Osteocyte (in vitro differentiated cells): Measurements from ENCODE around the gene MBNL1. TPM values are rescaled to one million over a fixed set of nuclear protein-coding genes. Genes with fewer than 3 reads are reported as not detected.

Experiments
- DNase-seq: peaks from one replicate; pipeline ENCODE4 v3.0.0; 2021; ENCODE audit warnings: mixed read lengths; ENCODE audit not compliant: unreplicated experiment; ENCODE audit errors: extremely low spot score
- H3K27ac Mint-ChIP-seq: one replicate; pipeline ENCODE4 v1.8.0; 2021; ENCODE audit warnings: mild to moderate bottlenecking, mixed read lengths; ENCODE audit not compliant: unreplicated experiment
- H3K27me3 Mint-ChIP-seq: one replicate; pipeline ENCODE4 v1.8.0; 2021; ENCODE audit warnings: mixed read lengths; ENCODE audit not compliant: unreplicated experiment
- H3K36me3 Mint-ChIP-seq: one replicate; pipeline ENCODE4 v1.8.0; 2021; ENCODE audit warnings: mixed read lengths; ENCODE audit not compliant: unreplicated experiment
- H3K4me1 Mint-ChIP-seq: one replicate; pipeline ENCODE4 v1.8.0; 2021; ENCODE audit warnings: mixed read lengths; ENCODE audit not compliant: unreplicated experiment
- H3K4me3 Mint-ChIP-seq: one replicate; pipeline ENCODE4 v1.8.0; 2021; ENCODE audit warnings: mild to moderate bottlenecking, moderate library complexity, mixed read lengths; ENCODE audit not compliant: unreplicated experiment
- H3K9me3 Mint-ChIP-seq: one replicate; pipeline ENCODE4 v1.8.0; 2021; ENCODE audit warnings: mixed read lengths; ENCODE audit not compliant: unreplicated experiment
- total RNA-seq: library from RNA; stranded (reverse); gene quantifications from 2 replicates; pipeline ENCODE4 v1.2.1, GENCODE V29; 2021
- TF ChIP-seq, protein P1 (sequence below): fragments of 200-600 bp; sonication (generic); IDR thresholded peaks from 2 replicates; pipeline ENCODE4 v1.5.0; 2021; ENCODE audit warnings: antibody characterized with exemption, mild to moderate bottlenecking, moderate library complexity

The MBNL1 gene
- total RNA-seq, 1 donor from 2014 or later = 166 TPM

DNA sequence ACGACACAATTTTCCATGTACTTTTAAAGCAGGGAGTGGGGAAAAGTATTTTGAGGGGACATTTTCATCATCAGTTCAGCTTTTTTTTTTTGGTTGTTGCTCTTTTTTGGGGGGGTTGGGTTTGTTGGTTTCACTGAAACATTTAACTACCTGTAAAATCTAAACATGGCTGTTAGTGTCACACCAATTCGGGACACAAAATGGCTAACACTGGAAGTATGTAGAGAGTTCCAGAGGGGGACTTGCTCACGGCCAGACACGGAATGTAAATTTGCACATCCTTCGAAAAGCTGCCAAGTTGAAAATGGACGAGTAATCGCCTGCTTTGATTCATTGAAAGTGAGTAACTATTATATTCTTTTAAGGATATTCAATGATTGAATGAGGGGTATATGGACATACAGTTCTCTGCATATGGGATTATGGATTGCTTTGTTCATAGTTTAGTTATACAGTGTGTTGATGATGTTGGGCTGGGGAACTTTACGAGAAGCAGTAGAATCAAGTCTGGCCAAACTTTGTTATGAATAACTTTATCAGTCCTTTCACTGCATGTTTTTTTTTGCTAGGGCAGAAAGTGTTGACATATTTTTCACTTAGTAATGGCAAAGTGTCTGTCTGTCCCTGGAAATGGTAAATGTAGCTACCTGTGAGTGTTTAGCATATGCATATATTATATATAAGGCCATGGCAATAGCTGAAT is 31.5 kb downstream of the MBNL1 start:
- TF ChIP-seq, protein P1, sequence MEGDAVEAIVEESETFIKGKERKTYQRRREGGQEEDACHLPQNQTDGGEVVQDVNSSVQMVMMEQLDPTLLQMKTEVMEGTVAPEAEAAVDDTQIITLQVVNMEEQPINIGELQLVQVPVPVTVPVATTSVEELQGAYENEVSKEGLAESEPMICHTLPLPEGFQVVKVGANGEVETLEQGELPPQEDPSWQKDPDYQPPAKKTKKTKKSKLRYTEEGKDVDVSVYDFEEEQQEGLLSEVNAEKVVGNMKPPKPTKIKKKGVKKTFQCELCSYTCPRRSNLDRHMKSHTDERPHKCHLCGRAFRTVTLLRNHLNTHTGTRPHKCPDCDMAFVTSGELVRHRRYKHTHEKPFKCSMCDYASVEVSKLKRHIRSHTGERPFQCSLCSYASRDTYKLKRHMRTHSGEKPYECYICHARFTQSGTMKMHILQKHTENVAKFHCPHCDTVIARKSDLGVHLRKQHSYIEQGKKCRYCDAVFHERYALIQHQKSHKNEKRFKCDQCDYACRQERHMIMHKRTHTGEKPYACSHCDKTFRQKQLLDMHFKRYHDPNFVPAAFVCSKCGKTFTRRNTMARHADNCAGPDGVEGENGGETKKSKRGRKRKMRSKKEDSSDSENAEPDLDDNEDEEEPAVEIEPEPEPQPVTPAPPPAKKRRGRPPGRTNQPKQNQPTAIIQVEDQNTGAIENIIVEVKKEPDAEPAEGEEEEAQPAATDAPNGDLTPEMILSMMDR = no peak
- no peak for DNase-seq
- no peaks in the 10 kb centered on the region for H3K27me3 Mint-ChIP-seq
- peak overlapping the region; percentile 79 for H3K4me3 Mint-ChIP-seq
- peaks cover 24% of the 10 kb centered on the region for H3K36me3 Mint-ChIP-seq
- H3K27ac Mint-ChIP-seq = peak overlapping the region; percentile 39
- H3K9me3 Mint-ChIP-seq = no peaks in the 10 kb centered on the region
- peaks cover 87% of the 10 kb centered on the region for H3K4me1 Mint-ChIP-seq

DNA sequence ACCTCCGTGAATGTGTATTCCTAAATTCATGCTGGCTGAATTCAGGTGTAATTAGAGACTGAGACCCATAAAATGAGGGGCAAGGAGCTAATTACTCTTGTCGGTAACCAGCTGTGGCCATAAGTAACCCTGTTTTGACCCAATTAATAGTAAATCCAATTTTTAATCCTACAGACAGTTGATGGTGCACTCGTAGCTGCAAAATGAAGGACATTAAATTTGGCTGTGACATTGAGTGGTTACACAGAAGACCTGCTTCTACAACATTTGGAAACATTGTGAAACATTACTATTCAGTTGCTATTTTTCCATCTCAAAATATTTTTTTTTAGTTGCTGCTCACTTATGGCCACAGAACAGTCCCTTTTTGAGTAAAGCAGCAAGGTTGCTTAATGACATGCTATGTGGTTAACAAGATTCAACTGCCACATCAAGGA is 33.0 kb downstream of the MBNL1 start:
- Mint-ChIP-seq H3K4me1 (peaks cover 84% of the 10 kb centered on the region), H3K9me3 (no peaks in the 10 kb centered on the region), H3K27ac (peak overlapping the region; percentile 87), H3K36me3 (peaks cover 24% of the 10 kb centered on the region), H3K4me3 (no peak overlapping the region), H3K27me3 (no peaks in the 10 kb centered on the region)
- DNase-seq = no peak
- TF ChIP-seq, protein P1 = no peak

DNA sequence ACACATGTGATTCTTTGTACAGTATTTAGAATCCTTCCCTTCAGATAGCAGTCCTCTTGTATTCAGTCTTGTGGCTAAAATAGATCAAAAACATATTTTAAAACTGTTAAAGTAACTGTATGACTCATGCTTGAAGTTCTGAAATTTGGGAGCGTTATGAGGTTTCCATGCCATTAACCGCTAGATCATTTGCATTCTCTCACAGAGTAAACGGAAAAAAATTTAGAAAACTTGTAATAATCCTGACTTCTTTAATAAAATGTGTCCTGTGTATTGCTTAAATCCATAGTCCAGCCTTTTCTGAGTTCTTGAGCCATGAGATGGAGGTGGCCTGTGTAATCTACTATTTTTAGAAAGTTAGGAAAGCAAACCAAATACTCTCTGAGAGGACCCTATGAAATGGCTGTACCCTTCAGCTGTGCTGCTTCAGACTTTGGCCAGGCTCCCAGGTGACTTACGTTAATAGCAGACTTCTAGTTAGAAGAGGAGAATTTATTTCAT is 33.8 kb downstream of the MBNL1 start:
- no peak for DNase-seq
- H3K4me3 Mint-ChIP-seq = peak overlapping the region; percentile 51
- H3K27me3 Mint-ChIP-seq = no peaks in the 10 kb centered on the region
- TF ChIP-seq, protein P1 = no peak
- H3K27ac Mint-ChIP-seq = peak overlapping the region; percentile 87
- peaks cover 24% of the 10 kb centered on the region for H3K36me3 Mint-ChIP-seq
- H3K9me3 Mint-ChIP-seq = no peaks in the 10 kb centered on the region
- H3K4me1 Mint-ChIP-seq = peaks cover 84% of the 10 kb centered on the region

DNA sequence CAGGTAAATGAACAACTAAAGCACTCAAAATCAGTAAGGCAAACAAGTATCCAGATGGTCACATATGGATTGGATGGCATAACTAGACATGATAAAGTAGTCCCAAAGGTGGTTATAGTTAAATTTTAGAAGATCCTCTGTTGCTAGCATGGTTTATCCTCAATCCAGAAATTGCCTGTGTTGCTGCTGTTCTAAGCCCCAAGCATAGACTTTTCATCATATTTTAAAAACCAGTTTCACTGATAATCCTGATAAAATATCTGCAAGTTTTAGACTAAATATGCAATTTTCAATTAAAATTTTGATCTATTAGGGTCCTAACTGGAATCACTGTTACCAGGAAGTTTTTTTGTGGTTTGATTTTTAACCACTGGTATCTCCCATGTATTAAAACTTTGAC is 35.4 kb downstream of the MBNL1 start:
- TF ChIP-seq, protein P1 = no peak
- H3K36me3 Mint-ChIP-seq = peaks cover 21% of the 10 kb centered on the region
- no peak overlapping the region for H3K4me3 Mint-ChIP-seq
- no peaks in the 10 kb centered on the region for H3K9me3 Mint-ChIP-seq
- peak overlapping the region; percentile 19 for H3K27ac Mint-ChIP-seq
- H3K27me3 Mint-ChIP-seq = no peaks in the 10 kb centered on the region
- peaks cover 85% of the 10 kb centered on the region for H3K4me1 Mint-ChIP-seq
- DNase-seq = no peak

- TF ChIP-seq, protein P1 = no peak
- DNase-seq = no peak
- peaks cover 13% of the 10 kb centered on the region for H3K36me3 Mint-ChIP-seq
- H3K4me3 Mint-ChIP-seq = no peak overlapping the region
- H3K27me3 Mint-ChIP-seq = no peaks in the 10 kb centered on the region
- no peak overlapping the region for H3K27ac Mint-ChIP-seq
- no peaks in the 10 kb centered on the region for H3K9me3 Mint-ChIP-seq
- H3K4me1 Mint-ChIP-seq = peaks cover 81% of the 10 kb centered on the region
Observed at GRCh38 chr3:152305075-152305474, 36.3 kb downstream of the MBNL1 start.
